A549 (cell line): ENCODE measurements around the gene DCLRE1B. TPM values are rescaled to one million over a fixed set of nuclear protein-coding genes. Genes with fewer than 3 reads are reported as not detected.

ENCODE experiments used
- ATAC-seq, 2 experiments: fragments of 200-7000 bp in 1 of 2; fragments of >200 bp in 1 of 2; cut with Nextera tagmentation in 1 of 2; cut with Tn5 transposase in 1 of 2; 3 replicates each; pipeline versions ENCODE4 v1.8.0 to v1.9.1; 2018 to 2020; ENCODE audit warnings: mild to moderate bottlenecking in 1 of 2, moderate library complexity in 1 of 2
- CTCF ChIA-PET: fragments of 300-600 bp; sonication (Branson Sonifier 250); formaldehyde crosslinking; extraction: SDS; loops from one replicate; lab custom pipeline; 2021; ENCODE audit warnings: antibody characterized with exemption, inconsistent platforms; lab: Yijun Ruan, JAX
- POLR2A ChIA-PET: fragments of 350-600 bp; formaldehyde crosslinking; extraction: SDS; loops from one replicate; lab custom pipeline; 2021; ENCODE audit warnings: antibody characterized with exemption, inconsistent platforms; lab: Yijun Ruan, JAX
- DNase-seq, 2 experiments: peaks; one replicate each; pipeline versions ENCODE4 v3.0.0 to v3.0.0-alpha.2; 2011 to 2016; ENCODE audit warnings: low read depth in 1 of 2, low spot score in 1 of 2
- FAIRE-seq: peaks from 2 replicates; lab custom pipeline; 2011; peaks lifted over from hg19 to GRCh38; lab: Jason Lieb, UNC
- H3K27ac ChIP-seq, 2 experiments: fragments of >200 bp; sonication (Bioruptor Twin); formaldehyde crosslinking; 3 replicates each; pipeline ENCODE4 v1.5.1; 2016 to 2017
- H3K4me1 ChIP-seq: fragments of >200 bp; sonication (Bioruptor Twin); formaldehyde crosslinking; 3 replicates; pipeline ENCODE4 v1.6.1; 2016
- H3K4me2 ChIP-seq: fragments of >200 bp; sonication (Bioruptor Twin); formaldehyde crosslinking; 3 replicates; pipeline ENCODE4 v1.6.1; 2016
- H3K4me3 ChIP-seq: fragments of >200 bp; sonication (Bioruptor Twin); formaldehyde crosslinking; 3 replicates; pipeline ENCODE4 v1.5.1; 2016
- H3K9me3 ChIP-seq: fragments of >200 bp; sonication (Bioruptor Twin); formaldehyde crosslinking; 3 replicates; pipeline ENCODE4 v1.6.1; 2016
- NPAS2 ChIP-seq: fragments of 250-450 bp; sonication (Bioruptor Pico); IDR thresholded peaks from 2 replicates; pipeline ENCODE4 v1.8.0; 2022; ENCODE audit warnings: mild to moderate bottlenecking, moderate library complexity, borderline replicate concordance
- RAD21 ChIP-seq, 2 experiments: fragments of >200 bp in 1 of 2; sonication (Bioruptor Twin) in 1 of 2; formaldehyde crosslinking in 1 of 2; IDR thresholded peaks in 1 of 2; conservative IDR thresholded peaks in 1 of 2; 2 replicates in 1 of 2; 3 replicates in 1 of 2; pipeline ENCODE4 v1.6.1; 2012 to 2018; ENCODE audit warnings: inconsistent platforms in 1 of 2
- RNF2 ChIP-seq: fragments of 200-600 bp; sonication (generic); IDR thresholded peaks from 2 replicates; pipeline ENCODE4 v1.6.1; 2016; ENCODE audit warnings: low read depth, mild to moderate bottlenecking, antibody characterized with exemption, moderate library complexity, borderline replicate concordance
- ZC3H11A ChIP-seq: fragments of 450-650 bp; IDR thresholded peaks from 2 replicates; pipeline ENCODE4 v1.6.1; 2014; ENCODE audit warnings: antibody characterized with exemption, mild to moderate bottlenecking
- WGBS: methylation state at CpG from one replicate; pipeline ENCODE4 v1.1.6; 2017; ENCODE audit errors: missing lambda C conversion rate; 5-methylcytosine and 5-hydroxymethylcytosine counted together
- polyA plus RNA-seq, 4 experiments: library from polyadenylated mRNA; depleted of rRNA in 3 of 4; stranded (reverse); fragments of >200 nt; fragmentation: RNase III in 1 of 4; extraction: RNeasy Plus Mini Kit Qiagen cat#74134 plus additional on column Dnase treatment in 1 of 4; gene quantifications; 2 replicates in 3 of 4; 3 replicates in 1 of 4; pipeline ENCODE4 v1.2.3, GENCODE V29; 2011 to 2017
- TF ChIP-seq, protein P1 (sequence below): fragments of 250-450 bp; sonication (Bioruptor Pico); IDR thresholded peaks from 2 replicates; pipeline ENCODE4 v1.5.0; 2021; ENCODE audit warnings: mild to moderate bottlenecking, moderate library complexity, borderline replicate concordance
- TF ChIP-seq, protein P2 (sequence below): fragments of 450-650 bp; IDR thresholded peaks from 2 replicates; pipeline ENCODE4 v1.6.1; 2014; ENCODE audit warnings: antibody characterized with exemption

The DCLRE1B gene
- polyA plus RNA-seq, 2 of the 4 experiments (the other 2 are of a cell fraction): 4.8 to 5.7 TPM

DNA sequence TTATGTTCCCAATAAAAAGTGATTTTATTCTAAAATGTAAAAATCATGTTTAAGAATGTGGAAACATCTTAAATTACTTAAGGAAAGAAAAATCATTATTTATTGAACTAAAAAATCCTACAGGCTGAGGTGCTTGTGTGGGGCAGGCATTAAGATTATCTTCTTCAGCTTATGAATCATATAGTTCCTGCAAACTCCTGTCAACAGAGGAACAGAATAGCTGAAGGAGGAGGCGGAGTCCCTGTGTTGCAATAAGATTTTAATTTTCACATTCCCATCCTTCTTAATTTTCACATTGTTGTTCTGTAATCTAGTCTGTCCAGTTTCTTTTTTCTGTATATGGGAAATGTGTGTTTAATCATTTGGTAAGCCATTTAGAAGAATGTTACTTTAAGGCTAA is 53.6 kb downstream of the DCLRE1B start:
- 89% methylated on average over 1 of the region's 1 CpG for whole genome bisulfite sequencing
- CTCF ChIA-PET: no interaction called here

DNA sequence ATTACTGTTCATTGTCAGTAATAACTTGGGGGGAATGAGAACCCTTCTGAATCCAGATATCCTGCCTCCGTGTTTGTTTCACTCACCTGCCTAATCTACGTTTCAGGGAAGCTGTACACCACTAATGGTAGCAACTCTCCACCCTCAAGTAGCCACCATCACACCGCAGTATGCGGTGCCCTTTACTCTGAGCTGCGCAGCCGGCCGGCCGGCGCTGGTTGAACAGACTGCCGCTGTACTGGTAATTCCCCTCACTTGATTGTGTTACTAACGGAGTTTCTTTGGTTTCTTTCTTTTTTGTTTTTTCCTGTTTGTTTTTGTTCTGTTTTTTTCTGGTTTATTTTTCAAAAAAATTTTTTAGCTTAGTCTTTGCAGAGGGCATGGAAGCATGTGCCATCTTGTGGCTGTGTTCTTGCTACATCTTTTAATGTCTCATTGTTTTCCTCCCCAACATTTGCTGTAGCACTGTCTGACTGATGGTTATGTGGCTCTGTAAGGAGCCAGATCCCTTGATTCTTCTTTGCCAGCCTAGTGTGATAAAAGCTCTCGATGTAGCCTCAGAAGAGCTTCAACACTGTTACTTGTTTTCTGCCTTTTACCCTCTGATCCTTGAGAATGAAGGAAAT is 58.3 kb downstream of the DCLRE1B start:
- Histone ChIP-seq H3K4me1 (no peaks in the 10 kb centered on the region), H3K4me3 (no peak overlapping the region), H3K9me3 (no peaks in the 10 kb centered on the region), H3K27ac (no peak overlapping the region), H3K4me2 (no peak overlapping the region)
- ChIA-PET CTCF (interaction anchor here (0.9 to 1.8 kb wide), 4 partner anchors 9 to 127 kb away, joined by 3 to 6 read pairs (median 4); no protein-coding TSS in a partner anchor), POLR2A (no interaction called here)
- no peak for DNase-seq
- FAIRE-seq: no peak
- no peak for ATAC-seq
- TF ChIP-seq RAD21 (conservative IDR thresholded peaks at IDR 0.05 in 1 of 2, IDR thresholded peaks at IDR 0.05 in 1 of 2): 0 out of 5 replicates have a peak, but pooled peaks of 1 of the 2 experiments have one; percentile 14
- TF ChIP-seq, protein P1, sequence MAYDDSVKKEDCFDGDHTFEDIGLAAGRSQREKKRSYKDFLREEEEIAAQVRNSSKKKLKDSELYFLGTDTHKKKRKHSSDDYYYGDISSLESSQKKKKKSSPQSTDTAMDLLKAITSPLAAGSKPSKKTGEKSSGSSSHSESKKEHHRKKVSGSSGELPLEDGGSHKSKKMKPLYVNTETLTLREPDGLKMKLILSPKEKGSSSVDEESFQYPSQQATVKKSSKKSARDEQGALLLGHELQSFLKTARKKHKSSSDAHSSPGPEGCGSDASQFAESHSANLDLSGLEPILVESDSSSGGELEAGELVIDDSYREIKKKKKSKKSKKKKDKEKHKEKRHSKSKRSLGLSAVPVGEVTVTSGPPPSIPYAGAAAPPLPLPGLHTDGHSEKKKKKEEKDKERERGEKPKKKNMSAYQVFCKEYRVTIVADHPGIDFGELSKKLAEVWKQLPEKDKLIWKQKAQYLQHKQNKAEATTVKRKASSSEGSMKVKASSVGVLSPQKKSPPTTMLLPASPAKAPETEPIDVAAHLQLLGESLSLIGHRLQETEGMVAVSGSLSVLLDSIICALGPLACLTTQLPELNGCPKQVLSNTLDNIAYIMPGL (CRISPR knock-in tag): no peak
- WGBS: 92% methylated on average over 12 of the region's 12 CpGs

More for the DNA sequence above, 53.6 kb downstream of the DCLRE1B start:
- DNase-seq (no peak), FAIRE-seq (no peak), ATAC-seq (no peak)
- POLR2A ChIA-PET: no interaction called here
- Histone ChIP-seq H3K4me2 (no peak overlapping the region), H3K27ac (no peak overlapping the region), H3K4me3 (no peak overlapping the region), H3K9me3 (no peaks in the 10 kb centered on the region), H3K4me1 (no peaks in the 10 kb centered on the region)
- no peak for TF ChIP-seq NPAS2
- TF ChIP-seq RNF2: no peak
- no peak for TF ChIP-seq ZC3H11A
- TF ChIP-seq, protein P2, sequence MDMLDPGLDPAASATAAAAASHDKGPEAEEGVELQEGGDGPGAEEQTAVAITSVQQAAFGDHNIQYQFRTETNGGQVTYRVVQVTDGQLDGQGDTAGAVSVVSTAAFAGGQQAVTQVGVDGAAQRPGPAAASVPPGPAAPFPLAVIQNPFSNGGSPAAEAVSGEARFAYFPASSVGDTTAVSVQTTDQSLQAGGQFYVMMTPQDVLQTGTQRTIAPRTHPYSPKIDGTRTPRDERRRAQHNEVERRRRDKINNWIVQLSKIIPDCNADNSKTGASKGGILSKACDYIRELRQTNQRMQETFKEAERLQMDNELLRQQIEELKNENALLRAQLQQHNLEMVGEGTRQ: no peak

Other genes starting within 250 kb of the DCLRE1B start
- gene PHTF1, start 145.8 kb upstream of the DCLRE1B start, polyA plus RNA-seq (2011; rRNA removed): 11.9 and 17.0 TPM in 2 replicates
- gene PHTF1, start 145.8 kb upstream of the DCLRE1B start, polyA plus RNA-seq (2017; fragmentation: RNase III; extraction: RNeasy Plus Mini Kit Qiagen cat#74134 plus additional on column Dnase treatment): 13.7 to 17.1 TPM (median 15.8 TPM) in 3 replicates
- 8.8 and 9.7 TPM in 2 replicates for gene RSBN1, start 92.8 kb upstream of the DCLRE1B start, polyA plus RNA-seq (2011; rRNA removed)
- gene RSBN1, start 92.8 kb upstream of the DCLRE1B start, polyA plus RNA-seq (2017; fragmentation: RNase III; extraction: RNeasy Plus Mini Kit Qiagen cat#74134 plus additional on column Dnase treatment): 2.9 to 3.0 TPM (median 2.9 TPM) in 3 replicates
- gene PTPN22, start 33.6 kb upstream of the DCLRE1B start, polyA plus RNA-seq (2011; rRNA removed): not detected in 2 replicates
- not detected in 3 replicates for gene PTPN22, start 33.6 kb upstream of the DCLRE1B start, polyA plus RNA-seq (2017; fragmentation: RNase III; extraction: RNeasy Plus Mini Kit Qiagen cat#74134 plus additional on column Dnase treatment)
- gene BCL2L15, start 17.7 kb upstream of the DCLRE1B start, polyA plus RNA-seq (2011; rRNA removed): 2.3 and 3.1 TPM in 2 replicates
- 0.79 to 2.1 TPM (median 0.87 TPM) in 3 replicates for gene BCL2L15, start 17.7 kb upstream of the DCLRE1B start, polyA plus RNA-seq (2017; fragmentation: RNase III; extraction: RNeasy Plus Mini Kit Qiagen cat#74134 plus additional on column Dnase treatment)
- gene AP4B1, start 527 bp upstream of the DCLRE1B start, polyA plus RNA-seq (2011; rRNA removed): 11.9 and 12.0 TPM in 2 replicates
- 9.2 to 9.4 TPM (median 9.2 TPM) in 3 replicates for gene AP4B1, start 527 bp upstream of the DCLRE1B start, polyA plus RNA-seq (2017; fragmentation: RNase III; extraction: RNeasy Plus Mini Kit Qiagen cat#74134 plus additional on column Dnase treatment)
- gene HIPK1, start 24.0 kb downstream of the DCLRE1B start, polyA plus RNA-seq (2011; rRNA removed): 27.4 and 35.9 TPM in 2 replicates
- gene HIPK1, start 24.0 kb downstream of the DCLRE1B start, polyA plus RNA-seq (2017; fragmentation: RNase III; extraction: RNeasy Plus Mini Kit Qiagen cat#74134 plus additional on column Dnase treatment): 11.1 to 11.5 TPM (median 11.3 TPM) in 3 replicates
- gene OLFML3, start 74.1 kb downstream of the DCLRE1B start, polyA plus RNA-seq (2011; rRNA removed): 1.2 TPM in 2 replicates
- gene OLFML3, start 74.1 kb downstream of the DCLRE1B start, polyA plus RNA-seq (2017; fragmentation: RNase III; extraction: RNeasy Plus Mini Kit Qiagen cat#74134 plus additional on column Dnase treatment): 6.6 to 9.3 TPM (median 8.0 TPM) in 3 replicates
- 0.57 and 0.70 TPM in 2 replicates for gene SYT6, start 248.5 kb downstream of the DCLRE1B start, polyA plus RNA-seq (2011; rRNA removed)
- gene SYT6, start 248.5 kb downstream of the DCLRE1B start, polyA plus RNA-seq (2017; fragmentation: RNase III; extraction: RNeasy Plus Mini Kit Qiagen cat#74134 plus additional on column Dnase treatment): 0.49 to 1.1 TPM (median 0.60 TPM) in 3 replicates